ENCODE measurements around the gene PAK1.

GRCh38 chr11:77517226-77517625 lies 43.3 kb upstream of the PAK1 start:
- TF ChIP-seq CTCF (conservative IDR thresholded peaks at IDR 0.05; ENCODE audit: low read depth, low read length) = no peak
- no peak for TF ChIP-seq CEBPB (IDR thresholded peaks at IDR 0.05; ENCODE audit: low read depth, low read length)
- no peak for TF ChIP-seq POLR2A (IDR thresholded peaks at IDR 0.05; ENCODE audit: low read depth, low read length)
- TF ChIP-seq MXI1 (IDR thresholded peaks at IDR 0.05; ENCODE audit: borderline replicate concordance, low read depth, low read length) = no peak
- no peak for TF ChIP-seq RAD21 (IDR thresholded peaks at IDR 0.05; ENCODE audit: low read length)

Data from IMR-90 (cell line).